ENCODE results near the gene USP50.
"Not testable (repeated sequence)": the region's sequence is repeated elsewhere in the genome, so short reads cannot be mapped to it uniquely, and the experiment has no call there.

USP50 gene

GRCh38 chr15:50503144-50503543 lies 43.3 kb downstream of the USP50 start:
- DNase-seq (ENCODE audit: low read depth in 2 of 2), result no peak

DNA sequence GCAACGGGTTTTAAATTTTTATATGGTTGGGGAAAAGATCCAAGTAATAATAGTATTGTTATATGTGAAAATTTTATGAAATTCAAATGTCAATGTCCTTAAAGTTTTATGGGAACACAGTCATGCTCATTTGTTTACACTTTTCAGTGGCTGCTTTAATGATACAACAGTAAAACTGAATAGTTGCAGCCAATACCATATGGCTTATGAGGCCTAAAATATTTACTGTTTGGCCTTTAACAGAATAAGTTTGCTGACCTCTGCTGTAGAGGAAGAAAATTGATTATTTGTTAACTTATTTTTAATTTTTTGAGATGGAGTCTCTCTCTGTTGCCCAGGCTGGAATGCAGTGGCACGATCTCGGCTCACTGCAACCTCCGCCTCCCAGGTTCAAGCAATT lies 44.7 kb downstream of the USP50 start:
- no peak for DNase-seq (ENCODE audit: low read depth in 2 of 2)

DNA sequence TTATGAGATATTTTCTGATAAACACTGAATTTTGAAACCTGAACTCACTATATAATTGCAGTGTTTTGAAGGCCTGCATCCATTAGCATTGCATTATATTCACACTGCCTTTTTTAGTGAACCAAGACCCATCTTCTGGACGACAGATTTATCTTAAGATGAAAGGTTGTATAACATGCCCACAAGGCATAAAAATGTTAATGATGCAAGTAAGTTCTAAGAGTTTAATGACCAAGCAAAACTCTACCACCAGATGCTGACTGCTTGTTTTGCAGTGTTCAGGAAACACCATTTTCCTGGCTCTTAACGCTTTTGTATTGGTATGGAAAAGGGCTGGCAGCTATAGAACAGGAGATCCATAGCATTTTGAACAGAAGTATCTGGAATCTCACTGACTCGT lies 46.1 kb downstream of the USP50 start:
- no peak for DNase-seq (ENCODE audit: low read depth in 2 of 2)

DNA sequence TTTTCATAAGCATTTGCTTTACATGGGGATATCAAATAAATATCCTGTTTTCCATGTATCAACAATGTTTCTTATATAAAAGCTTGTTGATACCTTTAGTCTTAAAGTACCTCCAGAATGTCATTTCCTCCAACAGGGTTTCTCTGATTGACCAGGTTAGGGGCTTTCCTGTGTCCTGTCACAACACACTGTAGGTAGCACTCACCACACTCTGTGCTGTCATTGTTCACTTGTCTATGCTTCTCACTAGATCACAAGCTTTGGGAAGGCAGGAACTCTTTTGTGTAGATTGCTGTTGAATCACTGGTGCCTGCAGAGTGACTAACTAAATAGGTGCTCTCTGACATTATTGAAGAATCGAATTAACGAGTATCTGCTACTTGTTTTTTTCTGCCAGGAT lies 49.8 kb downstream of the USP50 start:
- no peak for DNase-seq (ENCODE audit: low read depth in 2 of 2)

GRCh38 chr15:50494547-50494946 lies 51.9 kb downstream of the USP50 start:
- DNase-seq (ENCODE audit: low read depth in 2 of 2), result not testable (repeated sequence)

GRCh38 chr15:50493625-50494024 lies 52.8 kb downstream of the USP50 start:
- no peak for DNase-seq (ENCODE audit: low read depth in 2 of 2)

- no peak for DNase-seq (ENCODE audit: low read depth in 2 of 2)
These were observed 59.2 kb downstream of the USP50 start for GRCh38 chr15:50487287-50487686.

DNA sequence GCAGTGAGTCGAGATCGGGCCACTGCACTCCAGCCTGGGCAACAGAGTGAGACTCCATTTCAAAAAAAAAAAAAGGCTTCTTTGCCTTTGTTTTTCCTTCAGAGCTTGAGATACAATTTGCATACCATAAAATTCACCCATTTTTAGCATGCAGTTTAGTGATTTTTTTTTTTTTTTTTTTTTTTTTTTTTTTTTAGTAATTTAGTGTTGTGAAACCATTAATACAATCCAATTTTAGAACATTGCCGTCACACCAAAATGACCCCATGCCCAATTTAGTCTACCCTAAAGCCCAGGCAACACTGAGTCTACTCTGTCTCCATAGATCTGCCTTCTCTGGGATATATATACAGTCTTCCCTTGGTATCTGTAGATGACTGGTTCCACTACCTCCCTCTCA lies 61.1 kb downstream of the USP50 start:
- no peak for DNase-seq (ENCODE audit: low read depth in 2 of 2)

- no peak for DNase-seq (ENCODE audit: low read depth in 2 of 2)
These were observed 61.7 kb downstream of the USP50 start for GRCh38 chr15:50484781-50485180.

- no peak for DNase-seq (ENCODE audit: low read depth in 2 of 2)
These were observed 70.3 kb downstream of the USP50 start for GRCh38 chr15:50476143-50476542.

GRCh38 chr15:50471072-50471471 lies 75.4 kb downstream of the USP50 start:
- no peak for DNase-seq (ENCODE audit: low read depth in 2 of 2)

DNA sequence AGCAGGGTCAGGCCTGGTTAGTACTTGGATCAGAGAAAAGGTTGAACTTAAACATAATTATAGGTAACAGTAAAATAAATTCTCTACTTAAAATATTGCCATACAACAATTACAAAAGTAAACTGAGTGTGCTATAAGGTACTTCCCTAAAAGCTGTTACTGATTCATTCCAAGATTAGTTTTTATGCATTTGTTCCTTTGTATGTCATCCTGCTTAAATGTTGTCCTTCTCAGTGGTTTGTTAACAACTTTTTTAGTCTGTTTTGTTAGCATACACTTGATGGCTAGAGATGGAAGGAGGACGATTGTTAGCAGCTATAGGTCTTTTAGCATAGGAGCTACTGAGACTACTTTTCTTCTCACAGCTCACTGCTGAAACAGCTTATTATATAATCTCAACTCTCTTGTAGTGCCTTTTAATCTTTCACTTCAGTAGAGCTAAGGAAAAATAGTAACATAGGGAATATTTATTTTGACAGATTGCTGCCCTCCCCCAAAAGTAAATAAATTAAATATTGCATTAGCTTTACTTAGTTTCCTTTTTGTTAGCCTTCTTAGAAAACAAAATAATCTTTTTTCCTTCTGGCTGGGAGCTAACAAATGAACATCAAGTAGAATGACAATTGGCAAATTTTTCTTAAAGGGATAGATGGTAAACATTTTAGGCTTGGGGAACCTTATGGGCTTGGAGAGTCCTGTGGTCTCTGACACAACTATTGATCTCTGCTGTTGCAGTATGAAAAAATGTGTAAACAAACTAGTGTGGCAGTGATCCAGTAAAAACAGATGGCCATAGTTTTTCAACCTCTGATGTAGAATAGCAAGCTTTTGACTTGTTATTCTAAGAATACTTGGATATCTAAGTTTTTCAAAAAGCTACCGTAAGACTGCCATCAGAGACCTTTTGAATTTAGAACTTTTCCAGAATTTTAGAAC lies 82.8 kb downstream of the USP50 start:
- no peak for DNase-seq (ENCODE audit: low read depth in 2 of 2)

DNA sequence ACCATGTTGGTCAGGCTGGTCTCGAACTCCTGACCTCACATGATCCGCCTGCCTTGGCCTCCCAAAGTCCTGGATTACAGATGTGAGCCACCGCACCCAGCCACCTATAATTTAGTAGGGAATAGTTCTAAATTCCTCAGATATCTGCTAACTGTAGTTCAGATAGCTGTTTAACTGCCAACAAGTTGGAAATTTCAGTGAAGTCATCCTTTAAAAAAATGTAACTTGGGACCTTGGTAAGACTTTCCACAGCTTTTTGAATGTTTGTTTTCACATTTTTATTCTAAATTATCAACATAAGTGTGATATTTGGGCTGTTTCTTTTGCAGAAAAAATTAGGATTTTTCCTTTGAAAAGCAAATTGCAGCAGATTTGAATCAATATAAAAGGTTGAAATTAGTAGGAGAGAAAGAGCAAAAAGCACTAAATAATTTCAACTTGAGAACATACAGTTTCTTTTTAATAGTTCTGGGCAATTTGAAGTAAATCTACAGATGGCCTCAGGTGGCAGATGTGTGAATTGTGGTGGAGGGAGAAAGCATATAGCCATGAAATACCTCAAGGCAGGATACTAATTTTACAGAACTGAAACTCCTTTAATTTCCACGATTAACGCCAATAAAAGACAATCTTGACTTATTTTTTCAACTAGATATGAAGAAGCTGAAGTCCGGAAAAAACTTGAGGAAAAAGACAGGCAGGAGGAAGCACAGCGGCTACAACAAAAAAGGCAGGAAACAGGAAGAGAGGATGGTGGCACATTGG lies 87.9 kb downstream of the USP50 start:
- DNase-seq (ENCODE audit: low read depth in 2 of 2), result no peak

GRCh38 chr15:50452927-50453326 lies 93.5 kb downstream of the USP50 start:
- no peak for DNase-seq (ENCODE audit: low read depth in 2 of 2)

Measured in activated CD4-positive, alpha-beta T cell treated with anti-CD3 and anti-CD28 coated beads for 24 hours (primary cell).